Smooth muscle cell (in vitro differentiated cells): ENCODE data around the gene UBFD1. TPM values are rescaled to one million over a fixed set of nuclear protein-coding genes. Genes with fewer than 3 reads are reported as not detected.

ENCODE experiments used
- DNase-seq: peaks from one replicate; lab custom pipeline; 2025; ENCODE audit not compliant: unreplicated experiment; lab: John Stamatoyannopoulos, UW
- H2AFZ ChIP-seq: fragments of 200-600 bp; sonication (generic); 2 replicates; pipeline ENCODE4 v1.6.0; 2016; ENCODE audit warnings: antibody characterized with exemption, low read depth, mild to moderate bottlenecking
- H3F3A ChIP-seq: fragments of 200-600 bp; sonication (generic); 2 replicates; pipeline ENCODE4 v1.6.0; 2017; ENCODE audit warnings: antibody characterized with exemption, low read depth
- H3K27ac ChIP-seq: fragments of 200-600 bp; sonication (generic); 2 replicates; pipeline ENCODE4 v1.5.1; 2016; ENCODE audit warnings: low read depth, mild to moderate bottlenecking
- H3K27me3 ChIP-seq: fragments of 200-600 bp; sonication (generic); 2 replicates; pipeline ENCODE4 v1.6.1; 2016; ENCODE audit warnings: low read depth, mild to moderate bottlenecking
- H3K36me3 ChIP-seq: fragments of 200-600 bp; sonication (generic); 2 replicates; pipeline ENCODE4 v1.5.1; 2016; ENCODE audit warnings: low read depth
- H3K4me1 ChIP-seq: fragments of 200-600 bp; sonication (generic); 2 replicates; pipeline ENCODE4 v1.5.1; 2016; ENCODE audit warnings: low read depth
- H3K4me2 ChIP-seq: fragments of 200-600 bp; sonication (generic); 2 replicates; pipeline ENCODE4 v1.6.0; 2016; ENCODE audit warnings: mild to moderate bottlenecking
- H3K4me3 ChIP-seq: fragments of 200-600 bp; sonication (generic); 2 replicates; pipeline ENCODE4 v1.5.1; 2016; ENCODE audit warnings: mild to moderate bottlenecking
- H3K79me2 ChIP-seq: fragments of 200-600 bp; sonication (generic); 2 replicates; pipeline ENCODE4 v1.6.0; 2016; ENCODE audit warnings: low read depth, mild to moderate bottlenecking
- H3K9ac ChIP-seq: fragments of 200-600 bp; sonication (generic); 2 replicates; pipeline ENCODE4 v1.6.0; 2016; ENCODE audit warnings: low read depth
- H3K9me3 ChIP-seq: fragments of 200-600 bp; sonication (generic); replicated peaks from 2 replicates; pipeline ENCODE4 v1.5.1; 2016; ENCODE audit warnings: low read depth
- H4K20me1 ChIP-seq: fragments of 200-600 bp; sonication (generic); 2 replicates; pipeline ENCODE4 v1.6.0; 2016; ENCODE audit warnings: low read depth
- CTCF ChIP-seq: fragments of 200-600 bp; sonication (generic); IDR thresholded peaks from 2 replicates; pipeline ENCODE4 v1.5.1; 2017; ENCODE audit warnings: borderline replicate concordance, mild to moderate bottlenecking, antibody characterized with exemption; ENCODE audit not compliant: insufficient read depth, poor library complexity, severe bottlenecking
- WGBS: methylation state at CpG from one replicate; pipeline ENCODE4 v1.1.7; 2016; ENCODE audit warnings: low lambda C conversion rate; 5-methylcytosine and 5-hydroxymethylcytosine counted together
- polyA plus RNA-seq: library from polyadenylated mRNA; unstranded; fragments of >200 nt; fragmentation: Nextera tagmentation; extraction: Ambion mirVana; gene quantifications from 2 replicates; pipeline ENCODE4 v1.2.1, GENCODE V29; 2016
- total RNA-seq: library from RNA; depleted of rRNA; stranded (reverse); fragments of >200 nt; gene quantifications from 2 replicates; pipeline ENCODE4 v1.2.3, GENCODE V29; 2014

Gene UBFD1
- total and polyA plus RNA-seq, 2 experiments from 2014 or later, result 35.5 to 69.3 TPM

GRCh38 chr16:23516366-23517137 is 41.0 kb upstream of the UBFD1 start:
- no peaks in the 10 kb centered on the region for H3K27me3 ChIP-seq
- no peak overlapping the region for H3K27ac ChIP-seq
- no peak overlapping the region for H3K9ac ChIP-seq
- H4K20me1 ChIP-seq, result no peaks in the 10 kb centered on the region
- no peaks in the 10 kb centered on the region for H3K9me3 ChIP-seq
- no peaks in the 10 kb centered on the region for H3F3A ChIP-seq
- DNase-seq, result no peak
- H3K79me2 ChIP-seq, result no peaks in the 10 kb centered on the region
- WGBS, result 95% methylated on average over 4 of the region's 4 CpGs
- no peak overlapping the region for H2AFZ ChIP-seq
- no peaks in the 10 kb centered on the region for H3K4me1 ChIP-seq
- no peak overlapping the region for H3K4me3 ChIP-seq
- H3K36me3 ChIP-seq, result no peaks in the 10 kb centered on the region
- H3K4me2 ChIP-seq, result no peak overlapping the region
- TF ChIP-seq CTCF, result no peak

- Histone ChIP-seq H3K4me3 (no peak overlapping the region), H3K9me3 (no peaks in the 10 kb centered on the region), H3K79me2 (no peaks in the 10 kb centered on the region), H3K4me2 (no peak overlapping the region), H3K4me1 (no peaks in the 10 kb centered on the region), H3K27me3 (no peaks in the 10 kb centered on the region), H3K27ac (no peak overlapping the region), H3F3A (no peaks in the 10 kb centered on the region), H3K9ac (no peak overlapping the region), H4K20me1 (no peaks in the 10 kb centered on the region), H2AFZ (no peak overlapping the region), H3K36me3 (no peaks in the 10 kb centered on the region)
- no peak for DNase-seq
- no peak for TF ChIP-seq CTCF
- WGBS, result 95% methylated on average over 3 of the region's 3 CpGs
Measured at GRCh38 chr16:23518435-23518891, 39.1 kb upstream of the UBFD1 start.

GRCh38 chr16:23519282-23519681 is 38.2 kb upstream of the UBFD1 start:
- Histone ChIP-seq H3K36me3 (no peaks in the 10 kb centered on the region), H3K79me2 (no peaks in the 10 kb centered on the region), H3K4me2 (no peak overlapping the region), H3K9me3 (no peaks in the 10 kb centered on the region), H3K27me3 (no peaks in the 10 kb centered on the region), H3K4me3 (no peak overlapping the region), H2AFZ (no peak overlapping the region), H4K20me1 (no peaks in the 10 kb centered on the region), H3K4me1 (no peaks in the 10 kb centered on the region), H3K27ac (no peak overlapping the region), H3K9ac (no peak overlapping the region), H3F3A (no peaks in the 10 kb centered on the region)
- 98% methylated on average over 5 of the region's 5 CpGs for WGBS
- no peak for TF ChIP-seq CTCF
- no peak for DNase-seq

- H3K27me3 ChIP-seq, result no peaks in the 10 kb centered on the region
- H3K4me2 ChIP-seq, result no peak overlapping the region
- WGBS, result 87% methylated on average over 4 of the region's 4 CpGs
- no peaks in the 10 kb centered on the region for H3F3A ChIP-seq
- H3K9ac ChIP-seq, result no peak overlapping the region
- H3K79me2 ChIP-seq, result no peaks in the 10 kb centered on the region
- TF ChIP-seq CTCF, result no peak
- H3K9me3 ChIP-seq, result no peaks in the 10 kb centered on the region
- H3K4me1 ChIP-seq, result no peaks in the 10 kb centered on the region
- no peak for DNase-seq
- no peaks in the 10 kb centered on the region for H4K20me1 ChIP-seq
- no peak overlapping the region for H2AFZ ChIP-seq
- no peaks in the 10 kb centered on the region for H3K36me3 ChIP-seq
- no peak overlapping the region for H3K27ac ChIP-seq
- H3K4me3 ChIP-seq, result no peak overlapping the region
Measured at GRCh38 chr16:23520500-23520899, 37.0 kb upstream of the UBFD1 start.
